ENCODE data around the gene CC2D1A.

CC2D1A gene

GRCh38 chr19:13961826-13962698 lies 56.1 kb downstream of the CC2D1A start:
- Histone ChIP-seq H3K36me3 (peaks cover 36 to 100% (median 69%) of the 10 kb centered on the region in 3 donors), H3K4me3 (peak overlapping the region; percentile 28), H3K27ac (peak overlapping the region in 1 of 2 donors; percentile 8), H3K9me3 (no peaks in the 10 kb centered on the region), H3K4me1 (no peaks in the 10 kb centered on the region), H3K27me3 (no peaks in the 10 kb centered on the region)
- no peak for TF ChIP-seq CTCF (IDR thresholded peaks at IDR 0.05)
- DNase-seq: no peak
- intact Hi-C loops (cut with DNase I; ENCODE audit: low total_unique reads): no loop called here

GRCh38 chr19:13962699-13963602 lies 57.0 kb downstream of the CC2D1A start:
- TF ChIP-seq CTCF (IDR thresholded peaks at IDR 0.05): no peak
- Histone ChIP-seq H3K4me1 (no peaks in the 10 kb centered on the region), H3K27ac (peak overlapping the region in 1 of 2 donors; percentile 8), H3K27me3 (no peaks in the 10 kb centered on the region), H3K4me3 (peak overlapping the region; percentile 28), H3K36me3 (peaks cover 33 to 100% (median 75%) of the 10 kb centered on the region in 3 donors), H3K9me3 (no peaks in the 10 kb centered on the region)
- DNase-seq: no peak
- intact Hi-C loops (cut with DNase I; ENCODE audit: low total_unique reads): no loop called here

- no peak overlapping the region for H3K4me3 ChIP-seq
- H3K9me3 ChIP-seq: no peaks in the 10 kb centered on the region
- H3K36me3 ChIP-seq: peaks cover 37 to 100% (median 75%) of the 10 kb centered on the region in 3 donors
- no peak for DNase-seq
- intact Hi-C loops (cut with DNase I; ENCODE audit: low total_unique reads): no loop called here
- no peaks in the 10 kb centered on the region for H3K4me1 ChIP-seq
- no peak for TF ChIP-seq CTCF (IDR thresholded peaks at IDR 0.05)
- no peak overlapping the region for H3K27ac ChIP-seq
- H3K27me3 ChIP-seq: no peaks in the 10 kb centered on the region
Measured at GRCh38 chr19:13963603-13964105, 57.7 kb downstream of the CC2D1A start.

- no peaks in the 10 kb centered on the region for H3K9me3 ChIP-seq
- no peak overlapping the region for H3K27ac ChIP-seq
- intact Hi-C loops (cut with DNase I; ENCODE audit: low total_unique reads): no loop called here
- no peak for TF ChIP-seq CTCF (IDR thresholded peaks at IDR 0.05)
- no peak overlapping the region for H3K4me3 ChIP-seq
- no peaks in the 10 kb centered on the region for H3K27me3 ChIP-seq
- no peak for DNase-seq
- peaks cover 42 to 100% (median 75%) of the 10 kb centered on the region in 3 donors for H3K36me3 ChIP-seq
- H3K4me1 ChIP-seq: no peaks in the 10 kb centered on the region
Measured at GRCh38 chr19:13964776-13965175, 58.8 kb downstream of the CC2D1A start.

GRCh38 chr19:13965377-13965896 lies 59.4 kb downstream of the CC2D1A start:
- no peaks in the 10 kb centered on the region for H3K27me3 ChIP-seq
- TF ChIP-seq CTCF (IDR thresholded peaks at IDR 0.05): no peak
- H3K27ac ChIP-seq: no peak overlapping the region
- H3K4me1 ChIP-seq: no peaks in the 10 kb centered on the region
- no peak overlapping the region for H3K4me3 ChIP-seq
- DNase-seq: no peak
- peaks cover 38 to 99% (median 71%) of the 10 kb centered on the region in 3 donors for H3K36me3 ChIP-seq
- no peaks in the 10 kb centered on the region for H3K9me3 ChIP-seq
- intact Hi-C loops (cut with DNase I; ENCODE audit: low total_unique reads): no loop called here
